SU-DHL-6 (cell line): Measurements from ENCODE around the gene WDR41.

Experiments used
- H2AFZ ChIP-seq: fragments of 200-600 bp; sonication (generic); 2 replicates; pipeline ENCODE4 v1.6.1; 2014; ENCODE audit warnings: low read depth, mild to moderate bottlenecking, moderate library complexity, mixed read lengths, antibody characterized with exemption, low read length; ENCODE audit not compliant: severe bottlenecking
- H3F3A ChIP-seq: fragments of 200-600 bp; shearing (Covaris generic); 2 replicates; pipeline ENCODE4 v1.6.0; 2016; ENCODE audit warnings: antibody characterized with exemption, mild to moderate bottlenecking; ENCODE audit not compliant: insufficient read depth
- H3K27ac ChIP-seq: fragments of 200-600 bp; sonication (generic); 2 replicates; pipeline ENCODE4 v1.5.1; 2016; ENCODE audit warnings: low read depth, mild to moderate bottlenecking, low read length, moderate library complexity, mixed read lengths
- H3K27me3 ChIP-seq: fragments of 200-600 bp; sonication (generic), shearing (Covaris generic); 2 replicates; pipeline ENCODE4 v1.6.0; 2014; ENCODE audit warnings: mild to moderate bottlenecking, low read length
- H3K36me3 ChIP-seq: fragments of 200-600 bp; sonication (generic); 2 replicates; pipeline ENCODE4 v1.6.1; 2014; ENCODE audit warnings: mild to moderate bottlenecking, low read length, mixed read lengths
- H3K4me2 ChIP-seq: fragments of 300-600, 200-600 bp; shearing (Covaris generic), sonication (generic); 2 replicates; pipeline ENCODE4 v1.6.0; 2014; ENCODE audit warnings: low read length, low read depth, mild to moderate bottlenecking; ENCODE audit not compliant: poor library complexity, severe bottlenecking
- H3K4me3 ChIP-seq: fragments of 200-600 bp; sonication (generic); 2 replicates; pipeline ENCODE4 v1.5.1; 2014; ENCODE audit warnings: antibody characterized with exemption, low read length, mild to moderate bottlenecking, mixed read lengths; ENCODE audit not compliant: insufficient read depth, poor library complexity, severe bottlenecking
- H3K79me2 ChIP-seq: fragments of 200-600 bp; sonication (generic); 2 replicates; pipeline ENCODE4 v1.6.1; 2014; ENCODE audit warnings: mild to moderate bottlenecking, low read length, moderate library complexity; ENCODE audit not compliant: insufficient read depth
- H3K9ac ChIP-seq: fragments of 200-600 bp; sonication (generic); 2 replicates; pipeline ENCODE4 v1.7.0; 2014; ENCODE audit warnings: mild to moderate bottlenecking, low read length
- H3K9me2 ChIP-seq: fragments of 200-600 bp; sonication (generic); replicated peaks from 2 replicates; pipeline ENCODE4 v1.6.1; 2014; ENCODE audit warnings: low read length; ENCODE audit not compliant: insufficient read depth
- H3K9me3 ChIP-seq: fragments of 200-600 bp; sonication (generic); 2 replicates; pipeline ENCODE4 v1.6.1; 2014; ENCODE audit warnings: low read length, mixed read lengths; ENCODE audit not compliant: insufficient read depth
- H4K20me1 ChIP-seq: fragments of 200-600 bp; sonication (generic); 2 replicates; pipeline ENCODE4 v1.6.1; 2014; ENCODE audit warnings: low read depth, mild to moderate bottlenecking, antibody characterized with exemption, low read length, moderate library complexity, mixed read lengths
- EZH2phosphoT487 ChIP-seq: fragments of 200-600 bp; sonication (generic), shearing (Covaris generic); conservative IDR thresholded peaks from 2 replicates; pipeline ENCODE4 v1.6.1; 2018; ENCODE audit warnings: mild to moderate bottlenecking, antibody characterized with exemption, low read length, moderate library complexity, mixed read lengths
- TF ChIP-seq, protein P1 (sequence below): fragments of 200-600 bp; sonication (generic); IDR thresholded peaks from one replicate; pipeline ENCODE4 v1.5.1; 2017; ENCODE audit warnings: antibody characterized with exemption, mild to moderate bottlenecking, low read length, moderate library complexity; ENCODE audit not compliant: insufficient read depth, poor library complexity, severe bottlenecking

The WDR41 gene

DNA sequence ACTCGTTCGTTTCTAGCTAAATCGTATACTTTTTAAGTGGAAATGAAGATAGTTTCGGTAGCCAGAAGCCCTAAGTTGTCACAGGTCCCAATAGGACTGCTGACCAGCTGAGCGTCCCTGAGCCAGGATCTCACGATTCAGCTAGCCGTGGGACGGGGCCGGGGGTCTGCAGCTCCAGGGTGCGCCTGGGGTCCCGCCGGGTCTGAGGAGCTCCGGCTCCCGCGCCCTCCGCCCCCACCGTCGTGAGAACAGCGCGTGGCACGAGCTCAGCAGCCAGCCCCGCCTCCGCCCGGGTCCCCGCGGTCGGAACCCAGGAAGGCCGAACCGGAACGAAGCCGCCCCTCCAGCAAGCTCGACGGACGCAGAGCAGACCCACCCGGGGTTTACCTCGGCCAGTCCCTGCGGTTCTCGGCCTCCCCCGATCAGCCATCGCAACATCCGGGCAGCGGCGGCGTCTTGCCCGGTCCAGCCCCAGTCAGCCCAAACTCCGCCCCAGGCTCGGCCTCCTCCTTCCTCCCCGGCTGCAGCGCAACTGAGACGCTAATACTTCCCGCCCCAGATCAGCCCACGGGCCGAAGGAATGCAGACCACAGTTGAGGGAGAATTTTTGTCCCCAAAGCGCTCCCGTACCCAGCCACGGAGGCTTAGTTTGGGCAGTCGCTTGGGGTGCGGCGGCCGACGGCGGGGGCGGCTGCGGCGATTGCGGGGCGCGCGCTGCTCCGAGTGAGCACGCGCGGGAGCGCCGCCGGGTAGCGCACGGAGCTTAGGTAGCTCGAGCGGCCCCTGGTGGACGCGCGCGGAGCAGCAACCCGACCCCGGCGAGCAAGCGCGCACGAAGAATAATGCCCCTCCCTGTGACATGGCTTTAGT, at the start of gene WDR41:
Gene WDR41 (minus strand): TSS at position 534 of the 870 bp plus-strand sequence. CDS start 96 bp downstream, at position 438.
- peak within 1 kb of the TSS; percentile 95 for H2AFZ ChIP-seq
- H3K27ac ChIP-seq: peak within 1 kb of the TSS; percentile 91
- H3K4me2 ChIP-seq: peak within 1 kb of the TSS; percentile 100
- H4K20me1 ChIP-seq: no peaks in the 10 kb centered on the region
- peaks cover 4% of the 10 kb centered on the region for H3F3A ChIP-seq
- H3K9ac ChIP-seq: peak within 1 kb of the TSS; percentile 99
- H3K9me2 ChIP-seq: no peaks in the 10 kb centered on the region
- TF ChIP-seq, protein P1, sequence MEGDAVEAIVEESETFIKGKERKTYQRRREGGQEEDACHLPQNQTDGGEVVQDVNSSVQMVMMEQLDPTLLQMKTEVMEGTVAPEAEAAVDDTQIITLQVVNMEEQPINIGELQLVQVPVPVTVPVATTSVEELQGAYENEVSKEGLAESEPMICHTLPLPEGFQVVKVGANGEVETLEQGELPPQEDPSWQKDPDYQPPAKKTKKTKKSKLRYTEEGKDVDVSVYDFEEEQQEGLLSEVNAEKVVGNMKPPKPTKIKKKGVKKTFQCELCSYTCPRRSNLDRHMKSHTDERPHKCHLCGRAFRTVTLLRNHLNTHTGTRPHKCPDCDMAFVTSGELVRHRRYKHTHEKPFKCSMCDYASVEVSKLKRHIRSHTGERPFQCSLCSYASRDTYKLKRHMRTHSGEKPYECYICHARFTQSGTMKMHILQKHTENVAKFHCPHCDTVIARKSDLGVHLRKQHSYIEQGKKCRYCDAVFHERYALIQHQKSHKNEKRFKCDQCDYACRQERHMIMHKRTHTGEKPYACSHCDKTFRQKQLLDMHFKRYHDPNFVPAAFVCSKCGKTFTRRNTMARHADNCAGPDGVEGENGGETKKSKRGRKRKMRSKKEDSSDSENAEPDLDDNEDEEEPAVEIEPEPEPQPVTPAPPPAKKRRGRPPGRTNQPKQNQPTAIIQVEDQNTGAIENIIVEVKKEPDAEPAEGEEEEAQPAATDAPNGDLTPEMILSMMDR: peak; percentile 77
- TF ChIP-seq EZH2phosphoT487: no peak
- H3K36me3 ChIP-seq: peaks cover 8% of the 10 kb centered on the region
- no peaks in the 10 kb centered on the region for H3K27me3 ChIP-seq
- H3K9me3 ChIP-seq: no peaks in the 10 kb centered on the region
- peaks cover 42% of the 10 kb centered on the region for H3K79me2 ChIP-seq
- H3K4me3 ChIP-seq: peak within 1 kb of the TSS; percentile 98

GRCh38 chr5:77531297-77531696, 39.2 kb upstream of the WDR41 start:
- H4K20me1 ChIP-seq: no peaks in the 10 kb centered on the region
- H3K36me3 ChIP-seq: no peaks in the 10 kb centered on the region
- H3K9me2 ChIP-seq: no peaks in the 10 kb centered on the region
- peaks cover 9% of the 10 kb centered on the region for H3K9me3 ChIP-seq
- H3F3A ChIP-seq: no peaks in the 10 kb centered on the region
- H3K4me3 ChIP-seq: no peak overlapping the region
- no peak overlapping the region for H3K9ac ChIP-seq
- H3K4me2 ChIP-seq: no peak overlapping the region
- no peak for TF ChIP-seq EZH2phosphoT487
- TF ChIP-seq, protein P1: no peak
- H3K27me3 ChIP-seq: no peaks in the 10 kb centered on the region
- no peak overlapping the region for H3K27ac ChIP-seq
- H2AFZ ChIP-seq: no peak overlapping the region
- H3K79me2 ChIP-seq: no peaks in the 10 kb centered on the region

- Histone ChIP-seq H3K36me3 (no peaks in the 10 kb centered on the region), H4K20me1 (no peaks in the 10 kb centered on the region), H3K9me3 (no peaks in the 10 kb centered on the region), H2AFZ (no peak overlapping the region), H3K9me2 (no peaks in the 10 kb centered on the region), H3K9ac (no peak overlapping the region), H3K27me3 (no peaks in the 10 kb centered on the region), H3F3A (no peaks in the 10 kb centered on the region), H3K79me2 (no peaks in the 10 kb centered on the region), H3K4me3 (no peak overlapping the region), H3K27ac (no peak overlapping the region), H3K4me2 (no peak overlapping the region)
- TF ChIP-seq EZH2phosphoT487: no peak
- TF ChIP-seq, protein P1: no peak
Measured at GRCh38 chr5:77518304-77518703, 26.2 kb upstream of the WDR41 start.
